ENCODE measurements around the gene PIEZO2. TPM values are rescaled to one million over a fixed set of nuclear protein-coding genes. Genes with fewer than 3 reads are reported as not detected.

The PIEZO2 gene
- polyA plus RNA-seq, 1 experiment = 2.8 TPM

GRCh38 chr18:10702206-10702605 is 447.2 kb downstream of the PIEZO2 start:
- no peaks in the 10 kb centered on the region for H3K27me3 ChIP-seq (ENCODE audit: control insufficient read depth, insufficient read depth, low read length)
- TF ChIP-seq CTCF (IDR thresholded peaks at IDR 0.05; ENCODE audit: low read depth, low read length) = no peak
- no peak overlapping the region for H3K27ac ChIP-seq (ENCODE audit: low read depth, low read length)
- ChIA-PET CTCF (no interaction called here), POLR2A (no interaction called here)
- no peak overlapping the region for H3K4me3 ChIP-seq (ENCODE audit: low read depth, low read length)
- peaks cover 4% of the 10 kb centered on the region; the same call in 1 of the 2 replicates for H3K9me3 ChIP-seq (ENCODE audit: control insufficient read depth, insufficient read depth, low read length)
- DNase-seq (ENCODE audit: low read depth, low spot score) = no peak

GRCh38 chr18:10690366-10690765 is 459.0 kb downstream of the PIEZO2 start:
- ChIA-PET POLR2A (no interaction called here), CTCF (no interaction called here)
- Histone ChIP-seq H3K27me3 (ENCODE audit: control insufficient read depth, insufficient read depth, low read length) (no peaks in the 10 kb centered on the region), H3K9me3 (ENCODE audit: control insufficient read depth, insufficient read depth, low read length) (no peaks in the 10 kb centered on the region), H3K27ac (ENCODE audit: low read depth, low read length) (no peak overlapping the region), H3K4me3 (ENCODE audit: low read depth, low read length) (no peak overlapping the region)
- DNase-seq (ENCODE audit: low read depth, low spot score) = no peak
- no peak for TF ChIP-seq CTCF (IDR thresholded peaks at IDR 0.05; ENCODE audit: low read depth, low read length)

DNA sequence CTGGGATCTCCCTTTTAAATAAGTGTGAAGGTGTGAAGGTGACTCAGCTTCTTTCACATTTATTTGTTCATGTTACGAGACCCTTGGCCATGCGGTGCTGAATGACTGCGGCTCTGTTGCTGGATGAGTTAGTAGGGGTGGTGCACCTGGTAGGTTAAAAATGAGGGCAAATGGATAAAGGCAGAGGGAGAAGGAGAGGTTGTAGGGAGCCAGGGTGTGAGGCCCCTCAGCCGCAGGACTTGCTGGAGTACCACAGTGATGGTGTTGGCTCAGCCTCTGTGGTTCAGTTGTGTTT is 459.4 kb downstream of the PIEZO2 start:
- no peak for DNase-seq (ENCODE audit: low read depth, low spot score)
- no peaks in the 10 kb centered on the region for H3K27me3 ChIP-seq (ENCODE audit: control insufficient read depth, insufficient read depth, low read length)
- no peak for TF ChIP-seq CTCF (IDR thresholded peaks at IDR 0.05; ENCODE audit: low read depth, low read length)
- H3K4me3 ChIP-seq (ENCODE audit: low read depth, low read length) = no peak overlapping the region
- ChIA-PET CTCF (no interaction called here), POLR2A (no interaction called here)
- H3K27ac ChIP-seq (ENCODE audit: low read depth, low read length) = no peak overlapping the region
- no peaks in the 10 kb centered on the region for H3K9me3 ChIP-seq (ENCODE audit: control insufficient read depth, insufficient read depth, low read length)

DNA sequence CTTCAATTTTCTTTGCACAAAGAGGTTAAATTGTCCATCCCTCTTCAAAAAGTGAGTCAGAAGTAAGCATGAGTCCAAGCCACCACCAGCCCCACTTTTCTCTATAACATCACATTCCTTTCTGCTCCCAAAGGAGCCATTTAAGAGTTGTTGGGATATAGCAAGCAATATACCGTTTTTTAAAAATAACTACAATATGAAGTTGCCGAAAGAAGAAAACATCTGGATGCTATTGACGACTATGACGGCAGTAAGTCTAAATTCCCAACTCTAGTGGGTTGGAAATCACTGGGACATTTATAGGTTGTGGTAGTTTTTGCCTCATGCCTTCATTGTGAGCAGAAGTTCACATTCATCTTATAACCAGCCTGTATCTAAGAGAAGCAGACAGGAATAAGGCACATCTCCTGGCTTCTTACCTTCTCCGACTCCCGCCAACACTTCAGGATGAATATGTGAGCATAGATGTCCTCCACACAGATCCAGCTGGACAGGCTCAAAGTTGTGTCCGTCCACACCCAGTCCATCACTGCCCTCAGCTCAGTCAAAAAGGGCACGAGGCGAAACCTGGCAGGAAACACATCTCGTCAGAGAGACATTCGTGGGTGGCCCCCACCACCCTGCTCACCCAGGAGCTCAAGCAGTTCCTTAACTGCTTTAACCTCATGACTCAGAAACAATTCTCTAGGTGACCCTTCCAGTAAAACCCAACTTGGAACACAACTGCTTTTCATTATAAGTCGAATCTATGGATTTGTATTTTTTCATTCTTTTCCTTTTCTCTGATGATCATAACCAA is 459.9 kb downstream of the PIEZO2 start:
- POLR2A ChIA-PET = no interaction called here
- no peak overlapping the region for H3K4me3 ChIP-seq (ENCODE audit: low read depth, low read length)
- no peak for TF ChIP-seq CTCF (IDR thresholded peaks at IDR 0.05; ENCODE audit: low read depth, low read length)
- H3K27ac ChIP-seq (ENCODE audit: low read depth, low read length) = no peak overlapping the region
- no peak for DNase-seq (ENCODE audit: low read depth, low spot score)
- CTCF ChIA-PET = no interaction called here
- H3K27me3 ChIP-seq (ENCODE audit: control insufficient read depth, insufficient read depth, low read length) = no peaks in the 10 kb centered on the region
- no peaks in the 10 kb centered on the region for H3K9me3 ChIP-seq (ENCODE audit: control insufficient read depth, insufficient read depth, low read length)

DNA sequence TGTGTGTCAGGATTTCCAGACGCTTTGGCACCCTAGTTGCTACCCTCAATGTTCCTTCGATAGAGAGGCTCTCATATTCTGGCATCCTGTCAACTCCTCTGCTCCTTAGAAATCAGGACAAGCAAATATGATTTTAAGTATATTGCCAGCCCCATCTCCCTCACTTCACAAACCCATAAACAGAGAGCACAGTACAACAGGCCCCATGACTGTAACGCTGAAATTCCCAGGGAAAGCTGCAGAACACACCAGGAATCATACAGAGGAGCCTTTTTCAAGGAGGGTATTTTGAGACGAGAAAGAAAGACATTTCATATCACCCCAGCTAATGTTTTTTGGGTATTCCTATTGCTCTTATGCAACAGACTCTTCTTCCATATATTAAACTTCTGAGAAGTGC is 460.6 kb downstream of the PIEZO2 start:
- Histone ChIP-seq H3K27ac (ENCODE audit: low read depth, low read length) (no peak overlapping the region), H3K9me3 (ENCODE audit: control insufficient read depth, insufficient read depth, low read length) (no peaks in the 10 kb centered on the region), H3K4me3 (ENCODE audit: low read depth, low read length) (no peak overlapping the region), H3K27me3 (ENCODE audit: control insufficient read depth, insufficient read depth, low read length) (no peaks in the 10 kb centered on the region)
- TF ChIP-seq CTCF (IDR thresholded peaks at IDR 0.05; ENCODE audit: low read depth, low read length) = no peak
- ChIA-PET POLR2A (no interaction called here), CTCF (no interaction called here)
- DNase-seq (ENCODE audit: low read depth, low spot score) = no peak
